Body of pancreas (tissue), 4 donors: ENCODE results near the gene PANK3.

Experiments
- POLR2A ChIP-seq, 3 donors: fragments of 450-650 bp; IDR thresholded peaks; one replicate each; pipeline ENCODE4 v1.6.1; 2016; ENCODE audit warnings: antibody characterized with exemption in 3 of 3, mild to moderate bottlenecking in 2 of 3
- TF ChIP-seq, protein P1 (sequence below), 7 experiments: fragments of 450-650 bp in 4 of 7; fragments of 200-600 bp in 3 of 7; sonication (generic) in 3 of 7; IDR thresholded peaks; one replicate each; pipeline ENCODE4 v1.5.1; 2016 to 2019; ENCODE audit warnings: antibody characterized with exemption in 7 of 7

GRCh38 chr5:168599826-168600225, 20.7 kb upstream of the PANK3 start:
- TF ChIP-seq, protein P1, sequence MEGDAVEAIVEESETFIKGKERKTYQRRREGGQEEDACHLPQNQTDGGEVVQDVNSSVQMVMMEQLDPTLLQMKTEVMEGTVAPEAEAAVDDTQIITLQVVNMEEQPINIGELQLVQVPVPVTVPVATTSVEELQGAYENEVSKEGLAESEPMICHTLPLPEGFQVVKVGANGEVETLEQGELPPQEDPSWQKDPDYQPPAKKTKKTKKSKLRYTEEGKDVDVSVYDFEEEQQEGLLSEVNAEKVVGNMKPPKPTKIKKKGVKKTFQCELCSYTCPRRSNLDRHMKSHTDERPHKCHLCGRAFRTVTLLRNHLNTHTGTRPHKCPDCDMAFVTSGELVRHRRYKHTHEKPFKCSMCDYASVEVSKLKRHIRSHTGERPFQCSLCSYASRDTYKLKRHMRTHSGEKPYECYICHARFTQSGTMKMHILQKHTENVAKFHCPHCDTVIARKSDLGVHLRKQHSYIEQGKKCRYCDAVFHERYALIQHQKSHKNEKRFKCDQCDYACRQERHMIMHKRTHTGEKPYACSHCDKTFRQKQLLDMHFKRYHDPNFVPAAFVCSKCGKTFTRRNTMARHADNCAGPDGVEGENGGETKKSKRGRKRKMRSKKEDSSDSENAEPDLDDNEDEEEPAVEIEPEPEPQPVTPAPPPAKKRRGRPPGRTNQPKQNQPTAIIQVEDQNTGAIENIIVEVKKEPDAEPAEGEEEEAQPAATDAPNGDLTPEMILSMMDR (IDR thresholded peaks at IDR 0.05): no peak
- no peak for TF ChIP-seq POLR2A (IDR thresholded peaks at IDR 0.05)
